Measurements from ENCODE around the gene CLTC.

DNA sequence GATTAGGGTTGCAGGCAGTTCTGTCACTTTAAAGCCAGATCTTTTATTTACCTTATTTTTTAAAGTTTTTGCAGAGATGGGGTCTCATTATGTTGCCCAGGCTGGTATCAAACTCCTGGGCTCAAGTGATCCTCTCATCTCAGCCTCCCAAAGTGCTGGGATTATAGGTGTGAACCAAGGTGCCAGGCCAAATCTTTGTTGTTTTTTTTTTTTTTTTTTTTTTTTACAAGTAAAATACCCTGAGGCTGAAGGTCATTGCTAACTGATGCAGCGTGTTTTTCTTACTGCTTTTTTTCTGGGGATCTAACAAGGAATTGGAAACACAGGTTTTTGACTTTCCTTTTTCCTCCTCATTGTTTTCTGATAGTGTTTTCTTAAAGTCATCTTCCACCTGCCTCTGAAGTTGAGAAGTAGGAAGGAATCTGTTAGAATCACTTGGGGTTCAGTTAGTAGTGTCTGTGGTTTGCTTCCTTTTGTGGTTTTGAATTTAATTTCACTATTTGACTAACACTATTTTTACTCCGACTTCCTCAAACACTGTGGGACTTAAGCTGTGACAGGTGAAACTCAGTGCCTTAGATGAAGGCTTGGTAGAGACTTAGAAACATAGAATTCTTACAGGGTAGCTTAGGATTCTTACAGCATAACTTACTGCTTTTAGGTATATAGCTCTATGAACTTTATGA lies 22.2 kb downstream of the CLTC start:
- no peak for TF ChIP-seq POLR2A (IDR thresholded peaks at IDR 0.05)
- TF ChIP-seq, protein P1, sequence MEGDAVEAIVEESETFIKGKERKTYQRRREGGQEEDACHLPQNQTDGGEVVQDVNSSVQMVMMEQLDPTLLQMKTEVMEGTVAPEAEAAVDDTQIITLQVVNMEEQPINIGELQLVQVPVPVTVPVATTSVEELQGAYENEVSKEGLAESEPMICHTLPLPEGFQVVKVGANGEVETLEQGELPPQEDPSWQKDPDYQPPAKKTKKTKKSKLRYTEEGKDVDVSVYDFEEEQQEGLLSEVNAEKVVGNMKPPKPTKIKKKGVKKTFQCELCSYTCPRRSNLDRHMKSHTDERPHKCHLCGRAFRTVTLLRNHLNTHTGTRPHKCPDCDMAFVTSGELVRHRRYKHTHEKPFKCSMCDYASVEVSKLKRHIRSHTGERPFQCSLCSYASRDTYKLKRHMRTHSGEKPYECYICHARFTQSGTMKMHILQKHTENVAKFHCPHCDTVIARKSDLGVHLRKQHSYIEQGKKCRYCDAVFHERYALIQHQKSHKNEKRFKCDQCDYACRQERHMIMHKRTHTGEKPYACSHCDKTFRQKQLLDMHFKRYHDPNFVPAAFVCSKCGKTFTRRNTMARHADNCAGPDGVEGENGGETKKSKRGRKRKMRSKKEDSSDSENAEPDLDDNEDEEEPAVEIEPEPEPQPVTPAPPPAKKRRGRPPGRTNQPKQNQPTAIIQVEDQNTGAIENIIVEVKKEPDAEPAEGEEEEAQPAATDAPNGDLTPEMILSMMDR (IDR thresholded peaks at IDR 0.05 in 4 of 5, conservative IDR thresholded peaks at IDR 0.05 in 1 of 5): no peak

Data from gastrocnemius medialis (tissue), 4 donors.